OCI-M1 (cell line): ENCODE measurements around the gene CNTN5.
A peak's percentile ranks its signal among the peaks of the same experiment; 100 is the strongest.

Source experiments
- DNase-seq: peaks from one replicate; lab custom pipeline; 2025; lab: John Stamatoyannopoulos, UW

CNTN5 gene

GRCh38 chr11:99632969-99633368 lies 612.2 kb downstream of the CNTN5 start:
- DNase-seq, result peak; percentile 92

- DNase-seq, result no peak
These were observed 613.8 kb downstream of the CNTN5 start for GRCh38 chr11:99634581-99634980.

GRCh38 chr11:99638073-99638553 lies 617.4 kb downstream of the CNTN5 start:
- no peak for DNase-seq

GRCh38 chr11:99640671-99641070 lies 619.9 kb downstream of the CNTN5 start:
- no peak for DNase-seq

- DNase-seq, result no peak
These were observed 625.2 kb downstream of the CNTN5 start for GRCh38 chr11:99645934-99646333.

- no peak for DNase-seq
These were observed 649.4 kb downstream of the CNTN5 start for GRCh38 chr11:99670067-99670676.

- DNase-seq, result peak; percentile 65
These were observed 651.2 kb downstream of the CNTN5 start for GRCh38 chr11:99671808-99672409.

- DNase-seq, result no peak
These were observed 655.5 kb downstream of the CNTN5 start for GRCh38 chr11:99676292-99676691.

- no peak for DNase-seq
These were observed 661.4 kb downstream of the CNTN5 start for GRCh38 chr11:99682171-99682570.

GRCh38 chr11:99682646-99683045 lies 661.9 kb downstream of the CNTN5 start:
- DNase-seq, result peak; percentile 10

- DNase-seq, result peak; percentile 12
These were observed 663.2 kb downstream of the CNTN5 start for GRCh38 chr11:99683933-99684332.

GRCh38 chr11:99686838-99687237 lies 666.1 kb downstream of the CNTN5 start:
- peak; percentile 67 for DNase-seq

GRCh38 chr11:99687320-99687719 lies 666.6 kb downstream of the CNTN5 start:
- peak; percentile 75 for DNase-seq

GRCh38 chr11:99693941-99694492 lies 673.3 kb downstream of the CNTN5 start:
- peak; percentile 20 for DNase-seq

GRCh38 chr11:99695106-99695505 lies 674.4 kb downstream of the CNTN5 start:
- no peak for DNase-seq

GRCh38 chr11:99706848-99707247 lies 686.1 kb downstream of the CNTN5 start:
- no peak for DNase-seq

GRCh38 chr11:99708928-99709672 lies 688.4 kb downstream of the CNTN5 start:
- no peak for DNase-seq

- no peak for DNase-seq
These were observed 695.6 kb downstream of the CNTN5 start for GRCh38 chr11:99716302-99716701.

- DNase-seq, result no peak
These were observed 697.5 kb downstream of the CNTN5 start for GRCh38 chr11:99718291-99718690.

GRCh38 chr11:99739464-99740089 lies 718.8 kb downstream of the CNTN5 start:
- DNase-seq, result peak; percentile 74

GRCh38 chr11:99742501-99742900 lies 721.8 kb downstream of the CNTN5 start:
- no peak for DNase-seq

GRCh38 chr11:99759787-99760186 lies 739.0 kb downstream of the CNTN5 start:
- no peak for DNase-seq
